Breast epithelium (tissue), 3 donors: ENCODE data around the gene MOCS1.

ENCODE experiments used
- POLR2A ChIP-seq: fragments of 450-650 bp; IDR thresholded peaks from one replicate; pipeline ENCODE4 v1.6.1; 2016; ENCODE audit warnings: antibody characterized with exemption, mild to moderate bottlenecking, moderate library complexity
- POLR2AphosphoS5 ChIP-seq, 3 donors: sonication (generic); formaldehyde crosslinking; IDR thresholded peaks; one replicate each; pipeline ENCODE4 v1.6.1; 2017; ENCODE audit warnings: antibody characterized with exemption in 3 of 3
- TF ChIP-seq, protein P1 (sequence below), 3 donors: fragments of 450-650 bp; IDR thresholded peaks; one replicate each; pipeline ENCODE4 v1.5.1; 2016 to 2017; ENCODE audit warnings: antibody characterized with exemption in 3 of 3, mild to moderate bottlenecking in 3 of 3, moderate library complexity in 3 of 3

DNA sequence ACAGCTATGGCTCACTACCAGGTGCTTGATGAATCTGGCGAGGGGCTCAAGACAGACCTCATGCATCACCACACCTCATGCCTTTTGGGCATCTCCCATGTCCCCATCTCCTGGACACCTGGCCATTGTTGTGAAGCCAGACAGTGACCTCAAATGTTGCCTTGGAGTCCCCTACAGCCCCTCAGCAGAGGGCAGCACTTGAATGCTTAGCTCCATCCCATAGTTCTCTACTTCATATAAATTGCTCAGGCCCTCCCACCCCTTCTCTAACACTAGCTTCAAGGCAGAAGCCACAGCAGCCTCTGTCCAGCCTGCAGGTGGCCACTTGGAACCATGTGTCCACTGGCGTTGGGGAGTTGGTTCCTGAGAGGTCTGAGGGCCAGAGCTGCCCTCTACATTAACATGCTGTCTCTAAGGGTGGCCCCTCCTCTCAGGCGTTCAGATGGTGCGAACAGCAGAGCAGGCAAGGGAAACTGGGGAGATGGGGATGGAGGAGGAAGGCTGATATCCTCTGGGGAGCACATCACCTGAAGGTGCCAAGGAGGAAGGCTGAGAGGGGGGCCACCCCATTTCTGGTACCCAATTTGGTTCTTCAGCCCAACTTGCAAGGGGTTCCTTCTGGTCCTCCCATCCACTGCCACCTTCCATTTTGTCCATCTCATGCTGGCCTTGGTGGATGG lies 31.3 kb downstream of the MOCS1 start:
- TF ChIP-seq, protein P1, sequence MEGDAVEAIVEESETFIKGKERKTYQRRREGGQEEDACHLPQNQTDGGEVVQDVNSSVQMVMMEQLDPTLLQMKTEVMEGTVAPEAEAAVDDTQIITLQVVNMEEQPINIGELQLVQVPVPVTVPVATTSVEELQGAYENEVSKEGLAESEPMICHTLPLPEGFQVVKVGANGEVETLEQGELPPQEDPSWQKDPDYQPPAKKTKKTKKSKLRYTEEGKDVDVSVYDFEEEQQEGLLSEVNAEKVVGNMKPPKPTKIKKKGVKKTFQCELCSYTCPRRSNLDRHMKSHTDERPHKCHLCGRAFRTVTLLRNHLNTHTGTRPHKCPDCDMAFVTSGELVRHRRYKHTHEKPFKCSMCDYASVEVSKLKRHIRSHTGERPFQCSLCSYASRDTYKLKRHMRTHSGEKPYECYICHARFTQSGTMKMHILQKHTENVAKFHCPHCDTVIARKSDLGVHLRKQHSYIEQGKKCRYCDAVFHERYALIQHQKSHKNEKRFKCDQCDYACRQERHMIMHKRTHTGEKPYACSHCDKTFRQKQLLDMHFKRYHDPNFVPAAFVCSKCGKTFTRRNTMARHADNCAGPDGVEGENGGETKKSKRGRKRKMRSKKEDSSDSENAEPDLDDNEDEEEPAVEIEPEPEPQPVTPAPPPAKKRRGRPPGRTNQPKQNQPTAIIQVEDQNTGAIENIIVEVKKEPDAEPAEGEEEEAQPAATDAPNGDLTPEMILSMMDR (IDR thresholded peaks at IDR 0.05) = no peak
- TF ChIP-seq POLR2A (no peak), POLR2AphosphoS5 (IDR thresholded peaks at IDR 0.05) (no peak)
